M059J (cell line): ENCODE results near the gene CHMP4A. TPM values are rescaled to one million over a fixed set of nuclear protein-coding genes. Genes with fewer than 3 reads are reported as not detected.
A peak's percentile ranks its signal among the peaks of the same experiment; 100 is the strongest.

Source experiments
- DNase-seq: peaks from one replicate; pipeline ENCODE4 v3.0.0-alpha.2; 2012; ENCODE audit warnings: low read depth
- total RNA-seq: library from RNA; depleted of rRNA; stranded (reverse); fragments of >200 nt; shearing (Covaris generic); gene quantifications from 2 replicates; pipeline ENCODE4 v1.2.3, GENCODE V29; 2014; rRNA removed

Gene CHMP4A
- total RNA-seq: 36.5 and 44.8 TPM in 2 replicates

GRCh38 chr14:24212924-24213865 lies at the start of gene CHMP4A:
Gene CHMP4A (minus strand): TSS chr14:24213488. CDS start chr14:24213439, 49 bp downstream.
- peak; percentile 98 for DNase-seq

GRCh38 chr14:24261969-24262327 lies 48.7 kb upstream of the CHMP4A start:
- no peak for DNase-seq

- DNase-seq: no peak
Observed at GRCh38 chr14:24261256-24261968, 48.1 kb upstream of the CHMP4A start.

- no peak for DNase-seq
Observed at GRCh38 chr14:24260780-24261157, 47.5 kb upstream of the CHMP4A start.

GRCh38 chr14:24260026-24260779 lies 46.9 kb upstream of the CHMP4A start:
- DNase-seq: no peak

GRCh38 chr14:24259282-24260025 lies 46.2 kb upstream of the CHMP4A start:
- peak; percentile 25 for DNase-seq

- no peak for DNase-seq
Observed at GRCh38 chr14:24258548-24259265, 45.4 kb upstream of the CHMP4A start.

GRCh38 chr14:24258119-24258518 lies 44.8 kb upstream of the CHMP4A start:
- DNase-seq: no peak

GRCh38 chr14:24256960-24257359 lies 43.7 kb upstream of the CHMP4A start:
- no peak for DNase-seq

- no peak for DNase-seq
Observed at GRCh38 chr14:24255931-24256711, 42.8 kb upstream of the CHMP4A start.

GRCh38 chr14:24255438-24255837 lies 42.1 kb upstream of the CHMP4A start:
- no peak for DNase-seq

- no peak for DNase-seq
Observed at GRCh38 chr14:24254630-24255392, 41.5 kb upstream of the CHMP4A start.

- DNase-seq: no peak
Observed at GRCh38 chr14:24253936-24254335, 40.6 kb upstream of the CHMP4A start.

GRCh38 chr14:24252289-24253124 lies 39.2 kb upstream of the CHMP4A start:
- no peak for DNase-seq

GRCh38 chr14:24251880-24252288 lies 38.6 kb upstream of the CHMP4A start:
- DNase-seq: peak; percentile 65

GRCh38 chr14:24250354-24250753 lies 37.1 kb upstream of the CHMP4A start:
- no peak for DNase-seq

GRCh38 chr14:24249230-24250021 lies 36.1 kb upstream of the CHMP4A start:
- DNase-seq: no peak
